ENCODE measurements around the gene SSBP4.
A peak's percentile ranks its signal among the peaks of the same experiment; 100 is the strongest.

The SSBP4 gene

GRCh38 chr19:18434411-18435175, 15.4 kb downstream of the SSBP4 start:
- no peaks in the 10 kb centered on the region for H3K9me3 Mint-ChIP-seq
- DNase-seq (ENCODE audit: low spot score in 2 of 2) (no peak), ATAC-seq (replicated peaks; ENCODE audit: extremely low read depth, poor library complexity, severe bottlenecking) (no peak)
- H3K4me1 Mint-ChIP-seq = peaks cover 9% of the 10 kb centered on the region
- peak overlapping the region; percentile 63 for H3K4me3 Mint-ChIP-seq
- H3K27ac Mint-ChIP-seq (ENCODE audit: low read depth) = peak overlapping the region; percentile 79
- peaks cover 26% of the 10 kb centered on the region for H3K36me3 Mint-ChIP-seq (ENCODE audit: insufficient read depth)
- H3K27me3 Mint-ChIP-seq = no peaks in the 10 kb centered on the region

DNA sequence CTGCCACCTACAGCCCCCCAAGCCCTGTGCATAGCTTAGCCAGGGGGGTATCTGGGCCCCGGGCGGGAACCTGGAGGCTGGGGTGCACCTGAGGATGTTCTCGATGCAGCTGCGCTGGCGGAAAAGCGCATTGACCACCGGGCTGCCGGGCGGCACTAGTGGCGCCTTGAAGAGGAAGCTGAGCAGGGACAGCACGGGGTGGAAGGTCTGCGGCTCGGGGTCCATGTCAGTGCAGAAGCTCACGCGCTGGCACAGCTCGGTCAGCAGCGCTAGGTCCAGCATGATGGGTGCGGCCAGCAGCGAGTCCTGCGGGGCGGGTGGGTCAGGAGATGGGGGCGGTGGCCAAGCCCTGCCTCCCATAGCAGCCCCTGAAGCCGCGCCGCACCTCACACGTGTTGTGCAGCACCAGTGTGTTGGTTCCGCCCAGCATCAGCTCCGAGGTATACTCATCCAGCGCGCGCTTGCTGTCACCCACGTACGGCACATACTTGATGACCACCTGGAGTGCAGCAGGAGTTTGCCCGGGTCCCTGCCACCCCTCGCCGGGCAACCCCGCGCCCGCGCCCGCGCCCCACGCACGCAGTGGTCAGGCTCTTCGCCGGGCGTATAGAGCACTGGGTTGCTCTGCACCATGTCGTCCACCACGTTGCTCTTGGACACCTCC, 16.1 kb downstream of the SSBP4 start:
- ATAC-seq (replicated peaks; ENCODE audit: extremely low read depth, poor library complexity, severe bottlenecking) = no peak
- Mint-ChIP-seq H3K27ac (ENCODE audit: low read depth) (peak overlapping the region; percentile 79), H3K9me3 (no peaks in the 10 kb centered on the region), H3K27me3 (no peaks in the 10 kb centered on the region), H3K4me3 (peak overlapping the region; percentile 63), H3K4me1 (peaks cover 12% of the 10 kb centered on the region), H3K36me3 (ENCODE audit: insufficient read depth) (peaks cover 26% of the 10 kb centered on the region)
- no peak for DNase-seq (ENCODE audit: low spot score in 2 of 2)

DNA sequence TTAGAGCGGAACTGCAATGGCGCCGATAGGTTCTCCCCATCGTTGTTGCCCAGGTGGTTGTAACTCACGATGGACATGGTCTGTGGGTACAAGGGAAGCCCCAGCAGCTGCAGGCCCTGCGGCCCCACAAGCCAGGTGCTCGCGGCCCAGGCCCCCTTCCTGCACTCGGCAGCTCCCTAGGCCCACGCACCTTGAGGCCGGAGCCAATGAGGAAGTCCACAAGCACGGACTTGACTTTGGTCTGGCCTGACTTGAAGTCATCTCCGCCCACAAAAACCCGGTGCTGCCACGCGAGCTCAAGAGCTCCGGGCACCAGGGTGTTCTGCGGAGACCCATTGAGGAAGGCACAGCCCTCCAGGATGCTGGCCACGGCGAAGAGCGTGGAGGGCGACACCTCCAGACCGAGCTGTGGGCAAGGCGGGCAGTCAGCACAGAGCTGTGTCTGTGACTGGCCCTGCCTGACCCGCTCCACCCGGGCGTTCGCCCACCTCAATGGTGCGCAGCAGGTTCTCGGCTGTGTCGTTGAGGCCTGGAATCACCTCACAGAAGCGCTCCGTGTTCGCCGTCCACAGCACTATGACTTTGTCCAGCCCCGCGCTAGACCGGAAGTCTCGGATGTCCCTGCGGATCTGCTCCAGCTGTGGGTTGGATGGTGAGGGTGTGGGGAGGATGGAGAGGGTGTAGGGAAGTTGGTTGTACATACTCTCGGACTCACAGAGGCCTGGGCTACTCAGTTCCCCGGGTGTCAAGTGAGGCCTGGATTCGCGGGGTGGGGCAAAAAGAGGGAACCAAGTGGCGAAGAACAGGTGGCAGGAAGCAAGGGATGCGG, 16.9 kb downstream of the SSBP4 start:
- Mint-ChIP-seq H3K4me3 (peak overlapping the region; percentile 74), H3K27ac (ENCODE audit: low read depth) (no peak overlapping the region), H3K4me1 (peaks cover 18% of the 10 kb centered on the region), H3K36me3 (ENCODE audit: insufficient read depth) (peaks cover 29% of the 10 kb centered on the region), H3K9me3 (no peaks in the 10 kb centered on the region), H3K27me3 (no peaks in the 10 kb centered on the region)
- DNase-seq (ENCODE audit: low spot score in 2 of 2) = no peak
- no peak for ATAC-seq (replicated peaks; ENCODE audit: extremely low read depth, poor library complexity, severe bottlenecking)

DNA sequence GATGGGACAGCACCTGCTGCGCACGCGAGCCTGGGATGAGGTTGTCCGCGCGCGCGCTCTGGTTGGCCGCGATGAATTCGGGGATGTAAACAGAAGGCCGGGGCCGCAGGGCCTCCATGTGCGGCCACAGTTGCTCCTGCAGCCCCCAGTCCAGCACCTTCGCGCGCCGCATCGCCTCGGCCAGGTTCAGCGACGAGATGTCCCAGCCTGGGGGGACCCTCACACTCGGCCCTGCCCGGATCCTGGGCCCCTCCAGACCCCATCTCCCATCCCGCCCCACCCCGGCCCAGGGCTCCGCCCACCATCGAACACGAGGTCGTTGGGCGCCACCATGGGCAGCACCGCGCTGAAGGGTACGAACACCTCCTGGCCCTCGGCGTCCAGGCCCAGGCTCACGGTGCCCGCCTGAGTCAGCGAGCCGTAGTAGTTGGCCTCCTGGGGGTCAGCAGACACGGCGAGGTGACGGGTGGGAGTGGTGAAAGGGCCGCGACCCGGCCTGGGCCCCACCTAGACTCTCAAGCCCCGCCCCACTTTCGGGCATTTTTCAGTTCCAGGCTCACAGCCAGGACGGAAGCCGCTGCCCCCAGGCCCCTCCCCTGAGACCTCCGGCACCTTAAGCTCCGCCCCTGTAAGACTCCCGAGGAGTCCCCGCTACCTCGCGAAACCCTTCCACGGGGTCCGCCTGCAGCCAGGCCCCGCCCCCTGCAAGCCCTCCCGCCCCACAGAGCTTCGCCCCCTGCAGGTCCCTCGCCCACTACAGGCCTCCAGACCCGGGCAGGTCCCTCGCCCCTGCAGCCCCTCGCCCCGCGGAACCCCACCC, 17.7 kb downstream of the SSBP4 start:
- ATAC-seq (replicated peaks; ENCODE audit: extremely low read depth, poor library complexity, severe bottlenecking) (peak; percentile 61), DNase-seq (ENCODE audit: low spot score in 2 of 2) (peak; percentile 64 to 79)
- peak overlapping the region; percentile 74 for H3K4me3 Mint-ChIP-seq
- no peaks in the 10 kb centered on the region for H3K27me3 Mint-ChIP-seq
- H3K9me3 Mint-ChIP-seq = no peaks in the 10 kb centered on the region
- peaks cover 23% of the 10 kb centered on the region for H3K4me1 Mint-ChIP-seq
- H3K36me3 Mint-ChIP-seq (ENCODE audit: insufficient read depth) = peaks cover 33% of the 10 kb centered on the region
- H3K27ac Mint-ChIP-seq (ENCODE audit: low read depth) = no peak overlapping the region

- peaks cover 36% of the 10 kb centered on the region for H3K36me3 Mint-ChIP-seq (ENCODE audit: insufficient read depth)
- ATAC-seq (replicated peaks; ENCODE audit: extremely low read depth, poor library complexity, severe bottlenecking) (peak; percentile 17), DNase-seq (ENCODE audit: low spot score in 2 of 2) (no peak)
- H3K27ac Mint-ChIP-seq (ENCODE audit: low read depth) = no peak within 1 kb of the TSS
- H3K27me3 Mint-ChIP-seq = no peaks in the 10 kb centered on the region
- H3K4me3 Mint-ChIP-seq = peak within 1 kb of the TSS; percentile 74
- H3K4me1 Mint-ChIP-seq = peaks cover 32% of the 10 kb centered on the region
- H3K9me3 Mint-ChIP-seq = peaks cover 5% of the 10 kb centered on the region
Observed at GRCh38 chr19:18437491-18438330, 18.5 kb downstream of the SSBP4 start, which contains the start of gene ISYNA1. ISYNA1 (minus strand) TSS chr19:18438133; CDS start chr19:18437979, 154 bp downstream.

DNA sequence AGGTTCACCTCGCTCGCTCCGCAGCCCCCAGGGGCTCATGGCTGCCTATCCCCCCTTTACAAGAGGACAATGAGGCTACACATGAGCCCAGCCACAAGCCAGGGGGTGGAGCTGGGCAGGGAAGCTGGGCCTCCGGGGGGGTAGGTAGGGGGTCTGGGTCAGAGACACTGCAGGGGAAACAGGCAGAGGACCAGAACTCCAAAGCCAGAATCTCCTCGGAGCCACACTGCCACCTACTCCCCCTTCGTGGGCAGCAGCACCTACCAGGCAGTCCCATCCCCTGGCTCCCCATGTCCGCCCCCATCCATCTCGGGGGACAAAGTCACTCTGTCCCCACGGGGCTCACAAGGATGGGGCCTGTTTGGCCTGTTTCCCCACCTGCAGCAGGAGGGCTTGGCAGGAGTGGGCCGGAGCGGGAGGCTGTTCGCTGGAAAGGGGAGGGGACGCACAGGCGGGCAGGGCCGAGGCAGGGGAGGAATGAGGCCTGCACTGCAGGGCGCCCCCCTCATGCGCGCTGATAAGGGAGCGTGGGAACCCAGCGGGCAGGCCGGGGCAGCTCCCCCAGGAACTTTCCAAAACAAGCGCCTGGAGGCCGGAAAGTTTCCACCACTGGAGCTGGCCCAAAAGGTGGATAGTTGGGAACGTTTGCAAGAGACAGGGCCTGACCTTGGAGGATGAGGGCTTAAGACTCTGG, 19.3 kb downstream of the SSBP4 start:
- Mint-ChIP-seq H3K9me3 (peaks cover 5% of the 10 kb centered on the region), H3K27me3 (no peaks in the 10 kb centered on the region), H3K36me3 (ENCODE audit: insufficient read depth) (peaks cover 38% of the 10 kb centered on the region), H3K4me3 (peak overlapping the region; percentile 74), H3K27ac (ENCODE audit: low read depth) (no peak overlapping the region), H3K4me1 (peaks cover 36% of the 10 kb centered on the region)
- no peak for DNase-seq (ENCODE audit: low spot score in 2 of 2)
- no peak for ATAC-seq (replicated peaks; ENCODE audit: extremely low read depth, poor library complexity, severe bottlenecking)

- peaks cover 37% of the 10 kb centered on the region for H3K4me1 Mint-ChIP-seq
- ATAC-seq (replicated peaks; ENCODE audit: extremely low read depth, poor library complexity, severe bottlenecking) = no peak
- peak overlapping the region; percentile 74 for H3K4me3 Mint-ChIP-seq
- no peaks in the 10 kb centered on the region for H3K27me3 Mint-ChIP-seq
- H3K27ac Mint-ChIP-seq (ENCODE audit: low read depth) = no peak overlapping the region
- peaks cover 5% of the 10 kb centered on the region for H3K9me3 Mint-ChIP-seq
- H3K36me3 Mint-ChIP-seq (ENCODE audit: insufficient read depth) = peaks cover 38% of the 10 kb centered on the region
- DNase-seq (ENCODE audit: low spot score in 2 of 2) = no peak
Observed at GRCh38 chr19:18439025-18439909, 20.1 kb downstream of the SSBP4 start.

DNA sequence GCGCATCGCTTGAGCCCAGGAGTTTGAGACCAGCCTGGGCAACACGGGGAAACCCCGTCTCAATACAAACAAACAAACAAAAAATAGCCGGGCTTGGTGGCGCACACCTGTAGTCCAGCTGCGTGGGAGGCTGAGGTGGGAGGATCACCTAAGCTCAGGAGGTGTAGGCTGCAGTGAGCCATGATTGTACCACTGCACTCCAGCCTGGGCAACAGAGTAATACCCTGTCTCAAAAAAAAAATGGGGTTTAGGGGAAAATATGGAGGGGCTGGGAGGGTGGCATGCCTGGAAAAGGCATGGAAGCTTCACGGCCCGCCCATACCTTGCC, 20.7 kb downstream of the SSBP4 start:
- ATAC-seq (replicated peaks; ENCODE audit: extremely low read depth, poor library complexity, severe bottlenecking) (no peak), DNase-seq (ENCODE audit: low spot score in 2 of 2) (no peak)
- H3K4me3 Mint-ChIP-seq = no peak overlapping the region
- H3K9me3 Mint-ChIP-seq = peaks cover 5% of the 10 kb centered on the region
- no peaks in the 10 kb centered on the region for H3K27me3 Mint-ChIP-seq
- peaks cover 34% of the 10 kb centered on the region for H3K36me3 Mint-ChIP-seq (ENCODE audit: insufficient read depth)
- H3K27ac Mint-ChIP-seq (ENCODE audit: low read depth) = peak overlapping the region; percentile 79
- peaks cover 37% of the 10 kb centered on the region for H3K4me1 Mint-ChIP-seq

DNA sequence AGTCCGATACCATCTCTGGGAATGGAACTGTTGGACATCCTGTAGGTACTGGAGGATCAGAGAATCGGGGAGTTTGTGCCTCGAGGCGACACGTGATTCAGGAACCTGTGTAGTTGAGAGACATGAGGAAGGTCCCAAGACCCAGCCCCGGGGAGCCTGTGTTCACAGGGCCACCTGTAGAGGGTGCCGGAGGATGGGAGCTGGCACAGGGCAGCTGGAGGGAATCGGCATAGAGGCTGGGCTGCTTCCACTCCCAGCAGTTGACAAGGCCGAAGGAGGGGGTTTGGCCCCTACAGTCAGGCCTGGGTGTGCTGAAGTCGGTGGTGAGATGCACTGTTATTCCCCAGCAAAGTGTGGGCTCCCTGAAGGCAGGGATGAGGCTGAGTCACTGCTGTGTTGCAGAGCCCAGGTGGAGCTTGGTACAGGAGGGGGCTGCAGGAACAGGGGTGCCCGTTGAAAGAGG, 21.2 kb downstream of the SSBP4 start:
- DNase-seq (ENCODE audit: low spot score in 2 of 2) = no peak
- Mint-ChIP-seq H3K27ac (ENCODE audit: low read depth) (peak overlapping the region; percentile 79), H3K4me1 (peaks cover 37% of the 10 kb centered on the region), H3K4me3 (no peak overlapping the region), H3K36me3 (ENCODE audit: insufficient read depth) (peaks cover 33% of the 10 kb centered on the region), H3K9me3 (peaks cover 5% of the 10 kb centered on the region), H3K27me3 (no peaks in the 10 kb centered on the region)
- ATAC-seq (replicated peaks; ENCODE audit: extremely low read depth, poor library complexity, severe bottlenecking) = no peak

DNA sequence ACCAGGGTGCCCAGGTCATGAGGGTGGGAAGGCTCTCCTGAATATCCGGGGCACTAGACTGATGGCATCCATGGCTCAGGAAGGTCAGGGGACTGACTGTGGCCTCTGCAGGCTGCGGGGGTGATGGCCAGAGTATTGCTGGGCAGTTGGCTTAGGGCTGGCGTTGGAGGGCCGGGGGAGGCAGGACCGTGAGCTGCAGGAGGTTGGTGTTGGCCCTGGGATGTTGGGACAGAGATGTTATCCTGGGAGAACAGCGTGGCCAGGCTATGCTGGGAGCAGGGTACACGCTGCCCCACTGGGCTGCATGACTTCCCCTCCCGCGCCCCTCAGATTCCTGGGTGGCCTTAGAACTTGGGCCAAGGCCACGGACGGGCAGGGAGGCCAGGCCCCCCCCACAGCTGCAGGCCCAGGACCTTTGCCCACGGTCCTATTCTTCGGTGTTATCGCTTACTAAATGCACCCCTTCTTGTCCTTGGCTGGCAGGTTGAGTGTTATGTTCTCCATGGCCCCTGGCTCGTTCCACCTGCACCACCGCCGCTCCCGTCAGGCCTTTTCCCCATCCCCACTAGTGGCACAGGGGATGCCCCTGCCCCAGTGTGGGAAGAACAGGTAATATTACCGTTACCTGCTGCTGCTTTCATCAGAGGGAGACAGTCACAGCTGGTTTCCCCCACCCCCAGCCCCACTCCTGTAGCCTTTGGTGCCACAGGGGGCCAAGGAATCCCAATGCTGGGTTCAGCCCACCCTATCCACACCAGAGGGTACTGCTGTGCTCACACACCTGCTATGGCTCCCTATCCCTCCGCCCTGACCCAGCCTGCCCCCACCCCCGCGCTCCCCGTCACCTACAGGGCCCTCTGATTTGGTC, 22.0 kb downstream of the SSBP4 start:
- H3K27ac Mint-ChIP-seq (ENCODE audit: low read depth) = peak overlapping the region; percentile 79
- peaks cover 33% of the 10 kb centered on the region for H3K4me1 Mint-ChIP-seq
- no peak overlapping the region for H3K4me3 Mint-ChIP-seq

More for the DNA sequence above, 22.0 kb downstream of the SSBP4 start:
- DNase-seq (ENCODE audit: low spot score in 2 of 2) = no peak
- peaks cover 31% of the 10 kb centered on the region for H3K36me3 Mint-ChIP-seq (ENCODE audit: insufficient read depth)
- no peaks in the 10 kb centered on the region for H3K27me3 Mint-ChIP-seq
- ATAC-seq (replicated peaks; ENCODE audit: extremely low read depth, poor library complexity, severe bottlenecking) = peak; percentile 3
- H3K9me3 Mint-ChIP-seq = peaks cover 5% of the 10 kb centered on the region

All from central memory CD8-positive, alpha-beta T cell (primary cell).